HG03025 (cell line): Measurements from ENCODE around the gene SPRR2G.
"Not testable (repeated sequence)": the region's sequence is repeated elsewhere in the genome, so short reads cannot be mapped to it uniquely, and the experiment has no call there.

Experiments used
- ATAC-seq: cut with Tn5 transposase; IDR thresholded peaks from one replicate; pipeline ENCODE4 v1.9.1; 2021; ENCODE audit warnings: mild to moderate bottlenecking, moderate library complexity; ENCODE audit not compliant: unreplicated experiment, low FRiP score

SPRR2G gene

GRCh38 chr1:153150846-153151245 is at the start of gene SPRR2G:
Gene SPRR2G, minus strand, starts transcription at chr1:153150890. Its CDS starts 780 bp downstream, at chr1:153150110.
- no peak for ATAC-seq

- ATAC-seq = no peak
These were observed 44.5 kb upstream of the SPRR2G start for GRCh38 chr1:153195216-153195615.

- no peak for ATAC-seq
These were observed 43.8 kb upstream of the SPRR2G start for GRCh38 chr1:153194331-153195050.

GRCh38 chr1:153192697-153193096 is 42.0 kb upstream of the SPRR2G start:
- ATAC-seq = no peak

- ATAC-seq = no peak
These were observed 39.7 kb upstream of the SPRR2G start for GRCh38 chr1:153190373-153190772.

GRCh38 chr1:153188301-153188700 is 37.6 kb upstream of the SPRR2G start:
- ATAC-seq = not testable (repeated sequence)

GRCh38 chr1:153180556-153180955 is 29.9 kb upstream of the SPRR2G start:
- ATAC-seq = no peak

- ATAC-seq = no peak
These were observed 28.2 kb upstream of the SPRR2G start for GRCh38 chr1:153178922-153179321.

- ATAC-seq = no peak
These were observed 23.9 kb upstream of the SPRR2G start for GRCh38 chr1:153174624-153175023.

- no peak for ATAC-seq
These were observed 18.0 kb upstream of the SPRR2G start for GRCh38 chr1:153168686-153169085.

GRCh38 chr1:153155541-153155940 is 4.9 kb upstream of the SPRR2G start:
- no peak for ATAC-seq

GRCh38 chr1:153152481-153152880 is 1.8 kb upstream of the SPRR2G start:
- no peak for ATAC-seq

GRCh38 chr1:153141377-153141776 is 9.3 kb downstream of the SPRR2G start:
- no peak for ATAC-seq

- no peak for ATAC-seq
These were observed 10.2 kb downstream of the SPRR2G start for GRCh38 chr1:153140484-153140883.

GRCh38 chr1:153133743-153134142 is 16.9 kb downstream of the SPRR2G start:
- no peak for ATAC-seq

- ATAC-seq = no peak
These were observed 17.4 kb downstream of the SPRR2G start for GRCh38 chr1:153133267-153133666.

GRCh38 chr1:153128688-153129087 is 22.0 kb downstream of the SPRR2G start:
- not testable (repeated sequence) for ATAC-seq

GRCh38 chr1:153127296-153127695 is 23.4 kb downstream of the SPRR2G start:
- no peak for ATAC-seq

GRCh38 chr1:153125536-153125935 is 25.2 kb downstream of the SPRR2G start:
- ATAC-seq = no peak

- not testable (repeated sequence) for ATAC-seq
These were observed 26.9 kb downstream of the SPRR2G start for GRCh38 chr1:153123793-153124192.

- ATAC-seq = no peak
These were observed 27.8 kb downstream of the SPRR2G start for GRCh38 chr1:153122831-153123421.

GRCh38 chr1:153120945-153121344 is 29.7 kb downstream of the SPRR2G start:
- no peak for ATAC-seq
